Progenitor cell of endocrine pancreas (in vitro differentiated cells): ENCODE results near the gene SCAF11. TPM values are rescaled to one million over a fixed set of nuclear protein-coding genes. Genes with fewer than 3 reads are reported as not detected.

Experiments used
- DNase-seq: peaks from one replicate; pipeline ENCODE4 v3.0.0; 2021; ENCODE audit warnings: low spot score; ENCODE audit not compliant: unreplicated experiment
- H3K27ac Mint-ChIP-seq: 2 replicates; pipeline ENCODE4 v1.8.0; 2021; ENCODE audit warnings: mild to moderate bottlenecking, moderate library complexity, mixed read lengths
- H3K27me3 Mint-ChIP-seq: 2 replicates; pipeline ENCODE4 v1.8.0; 2021; ENCODE audit warnings: mixed read lengths
- H3K36me3 Mint-ChIP-seq: 2 replicates; pipeline ENCODE4 v1.8.0; 2022; ENCODE audit warnings: mixed read lengths; ENCODE audit not compliant: insufficient read depth
- H3K4me1 Mint-ChIP-seq: 2 replicates; pipeline ENCODE4 v1.8.0; 2021; ENCODE audit warnings: low read depth, mixed read lengths
- H3K4me3 Mint-ChIP-seq: 2 replicates; pipeline ENCODE4 v1.8.0; 2021; ENCODE audit warnings: low read depth, mild to moderate bottlenecking, moderate library complexity, mixed read lengths
- H3K9me3 Mint-ChIP-seq: 2 replicates; pipeline ENCODE4 v1.8.0; 2021; ENCODE audit warnings: low read depth, mixed read lengths
- CTCF ChIP-seq: fragments of 200-600 bp; sonication (generic); IDR thresholded peaks from one replicate; pipeline ENCODE4 v1.5.0; 2021; ENCODE audit warnings: antibody characterized with exemption, mild to moderate bottlenecking; ENCODE audit not compliant: unreplicated experiment
- total RNA-seq: library from RNA; stranded (reverse); gene quantifications from 2 replicates; pipeline ENCODE4 v1.2.1, GENCODE V29; 2021

SCAF11 gene
- total RNA-seq, 1 donor from 2014 or later: 113 TPM

- Mint-ChIP-seq H3K27ac (no peak overlapping the region), H3K4me1 (peaks cover 7% of the 10 kb centered on the region), H3K27me3 (no peaks in the 10 kb centered on the region), H3K4me3 (no peak overlapping the region), H3K9me3 (no peaks in the 10 kb centered on the region), H3K36me3 (peaks cover 15% of the 10 kb centered on the region)
- no peak for DNase-seq
- TF ChIP-seq CTCF: no peak
These were observed 55.4 kb downstream of the SCAF11 start for GRCh38 chr12:45934956-45935355.

- DNase-seq: no peak
- Mint-ChIP-seq H3K9me3 (no peaks in the 10 kb centered on the region), H3K27me3 (no peaks in the 10 kb centered on the region), H3K27ac (no peak overlapping the region), H3K4me3 (no peak overlapping the region), H3K36me3 (peaks cover 16% of the 10 kb centered on the region), H3K4me1 (peaks cover 7% of the 10 kb centered on the region)
- TF ChIP-seq CTCF: no peak
These were observed 56.9 kb downstream of the SCAF11 start for GRCh38 chr12:45933504-45933903.

- no peaks in the 10 kb centered on the region for H3K27me3 Mint-ChIP-seq
- H3K4me3 Mint-ChIP-seq: no peak overlapping the region
- H3K4me1 Mint-ChIP-seq: peaks cover 4% of the 10 kb centered on the region
- no peak for DNase-seq
- TF ChIP-seq CTCF: no peak
- peaks cover 34% of the 10 kb centered on the region for H3K36me3 Mint-ChIP-seq
- no peak overlapping the region for H3K27ac Mint-ChIP-seq
- no peaks in the 10 kb centered on the region for H3K9me3 Mint-ChIP-seq
These were observed 60.0 kb downstream of the SCAF11 start for GRCh38 chr12:45930369-45930768.

GRCh38 chr12:45928309-45928708 is 62.1 kb downstream of the SCAF11 start:
- Mint-ChIP-seq H3K27ac (no peak overlapping the region), H3K36me3 (peaks cover 40% of the 10 kb centered on the region), H3K27me3 (no peaks in the 10 kb centered on the region), H3K4me3 (no peak overlapping the region), H3K9me3 (no peaks in the 10 kb centered on the region), H3K4me1 (no peaks in the 10 kb centered on the region)
- no peak for DNase-seq
- TF ChIP-seq CTCF: no peak

GRCh38 chr12:45918818-45919217 is 71.6 kb downstream of the SCAF11 start:
- H3K36me3 Mint-ChIP-seq: peaks cover 19% of the 10 kb centered on the region

More at GRCh38 chr12:45918818-45919217, 71.6 kb downstream of the SCAF11 start:
- no peaks in the 10 kb centered on the region for H3K9me3 Mint-ChIP-seq
- TF ChIP-seq CTCF: no peak
- DNase-seq: no peak
- H3K4me1 Mint-ChIP-seq: no peaks in the 10 kb centered on the region
- no peak overlapping the region for H3K4me3 Mint-ChIP-seq
- H3K27ac Mint-ChIP-seq: no peak overlapping the region
- no peaks in the 10 kb centered on the region for H3K27me3 Mint-ChIP-seq
